Ovary (tissue), 9 donors: ENCODE measurements around the gene GABRB3. TPM values are rescaled to one million over a fixed set of nuclear protein-coding genes. Genes with fewer than 3 reads are reported as not detected.

Experiments
- DNase-seq, 5 donors: peaks; one replicate each; pipeline ENCODE4 v3.0.0-alpha.2; 2019 to 2020
- H3K27ac ChIP-seq, 2 donors: fragments of 200-600 bp; one replicate each; pipeline versions ENCODE4 v1.5.1 to v1.8.0; 2019 to 2022
- H3K27me3 ChIP-seq: fragments of 200-600 bp; one replicate; pipeline ENCODE4 v1.8.0; 2022
- H3K36me3 ChIP-seq: fragments of 200-600 bp; sonication (generic); one replicate; pipeline ENCODE4 v1.5.1; 2019
- H3K4me1 ChIP-seq: one replicate; pipeline ENCODE4 v1.8.1; 2013; ENCODE audit warnings: mild to moderate bottlenecking, moderate library complexity; ENCODE audit not compliant: insufficient read depth
- H3K4me3 ChIP-seq: fragments of 200-600 bp; sonication (generic); one replicate; pipeline ENCODE4 v1.5.1; 2017
- H3K9me3 ChIP-seq, 2 donors: fragments of 200-600 bp in 1 of 2; sonication (generic) in 1 of 2; one replicate each; pipeline versions ENCODE4 v1.5.1 to v1.8.1; 2013 to 2019; ENCODE audit warnings: mild to moderate bottlenecking in 1 of 2, moderate library complexity in 1 of 2
- EP300 ChIP-seq: sonication (generic); formaldehyde crosslinking; IDR thresholded peaks from one replicate; pipeline ENCODE4 v1.6.1; 2017; ENCODE audit warnings: antibody characterized with exemption
- POLR2A ChIP-seq: fragments of 450-650 bp; IDR thresholded peaks from one replicate; pipeline ENCODE4 v1.6.1; 2017; ENCODE audit warnings: antibody characterized with exemption, mild to moderate bottlenecking, moderate library complexity
- WGBS, 3 donors: extraction: QIAGEN DNeasy Blood & Tissue Kit in 1 of 3; methylation state at CpG; one replicate each; pipeline versions ENCODE4 v1.1.5 to v1.1.7; 2013 to 2017; 5-methylcytosine and 5-hydroxymethylcytosine counted together
- intact Hi-C, 4 donors: fragments of 100-400 bp; cut with DNase I; formaldehyde crosslinking; loops; one replicate each; pipeline versions ENCODE4 v1.11.0 to v1.15.1; 2022 to 2023
- polyA plus RNA-seq, 2 donors: library from polyadenylated mRNA; stranded (reverse); fragments of 200-250 nt in 1 of 2; fragments of 350-450 nt in 1 of 2; fragmentation: Illumina TruSeq in 1 of 2; extraction: RNeasy Lipid Tissue Mini Kit (QIAGEN cat#74804) in 1 of 2; gene quantifications; one replicate each; pipeline ENCODE4 v1.2.3, GENCODE V29; 2013 to 2014
- total RNA-seq, 7 donors: library from RNA; depleted of rRNA in 2 of 7; stranded (reverse); fragments of >200 nt in 2 of 7; fragmentation: NEBNext Ultra II Directional in 3 of 7; extraction: Animal tissue kit (Norgen Biotek cat#: 25700) in 3 of 7; gene quantifications; one replicate each; pipeline versions ENCODE4 v1.1.0 to v1.2.4, GENCODE V29; 2016 to 2023
- TF ChIP-seq, protein P1 (sequence below), 3 donors: fragments of 450-650 bp in 2 of 3; fragments of 200-600 bp in 1 of 3; IDR thresholded peaks; one replicate each; pipeline versions ENCODE4 v1.5.1 to v1.8.0; 2016 to 2022; ENCODE audit warnings: antibody characterized with exemption in 3 of 3, mild to moderate bottlenecking in 1 of 3
- donor health status: DM: no; HTN: no; CAD: no; lungs with moderate emphysema.
- donor health status: DM: no; HTN: no; CAD: no.
- donor health status: Bipolar disorder and iron deficiency.
- donor health status: DM: yes; HTN: yes; CAD: no.
- donor health status: DM: no; HTN: no; CAD: no.
- donor health status: DM: yes; HTN: yes; CAD: no.

The GABRB3 gene
- total and polyA plus RNA-seq, 9 donors, result 0.60 to 6.7 (median 3.0) TPM

GRCh38 chr15:26572602-26573350 is 200.1 kb downstream of the GABRB3 start:
- Histone ChIP-seq H3K9me3 (no peaks in the 10 kb centered on the region), H3K27me3 (no peaks in the 10 kb centered on the region), H3K27ac (no peak overlapping the region), H3K4me1 (no peaks in the 10 kb centered on the region), H3K36me3 (no peaks in the 10 kb centered on the region), H3K4me3 (no peak overlapping the region)
- intact Hi-C loops, result loop anchor here in 1 of 4 donors (5.0 kb wide), 1 partner anchor 180 kb away; no protein-coding TSS in a partner anchor
- TF ChIP-seq POLR2A, result no peak
- no peak for TF ChIP-seq EP300
- TF ChIP-seq, protein P1, sequence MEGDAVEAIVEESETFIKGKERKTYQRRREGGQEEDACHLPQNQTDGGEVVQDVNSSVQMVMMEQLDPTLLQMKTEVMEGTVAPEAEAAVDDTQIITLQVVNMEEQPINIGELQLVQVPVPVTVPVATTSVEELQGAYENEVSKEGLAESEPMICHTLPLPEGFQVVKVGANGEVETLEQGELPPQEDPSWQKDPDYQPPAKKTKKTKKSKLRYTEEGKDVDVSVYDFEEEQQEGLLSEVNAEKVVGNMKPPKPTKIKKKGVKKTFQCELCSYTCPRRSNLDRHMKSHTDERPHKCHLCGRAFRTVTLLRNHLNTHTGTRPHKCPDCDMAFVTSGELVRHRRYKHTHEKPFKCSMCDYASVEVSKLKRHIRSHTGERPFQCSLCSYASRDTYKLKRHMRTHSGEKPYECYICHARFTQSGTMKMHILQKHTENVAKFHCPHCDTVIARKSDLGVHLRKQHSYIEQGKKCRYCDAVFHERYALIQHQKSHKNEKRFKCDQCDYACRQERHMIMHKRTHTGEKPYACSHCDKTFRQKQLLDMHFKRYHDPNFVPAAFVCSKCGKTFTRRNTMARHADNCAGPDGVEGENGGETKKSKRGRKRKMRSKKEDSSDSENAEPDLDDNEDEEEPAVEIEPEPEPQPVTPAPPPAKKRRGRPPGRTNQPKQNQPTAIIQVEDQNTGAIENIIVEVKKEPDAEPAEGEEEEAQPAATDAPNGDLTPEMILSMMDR (IDR thresholded peaks at IDR 0.05), result no peak
- DNase-seq, result no peak
- 56 to 69% (median 61%) methylated on average over 5 of the region's 5 CpGs for WGBS, 3 donors

GRCh38 chr15:26571346-26571745 is 201.5 kb downstream of the GABRB3 start:
- Histone ChIP-seq H3K36me3 (no peaks in the 10 kb centered on the region), H3K4me1 (no peaks in the 10 kb centered on the region), H3K9me3 (no peaks in the 10 kb centered on the region), H3K27me3 (no peaks in the 10 kb centered on the region), H3K27ac (no peak overlapping the region), H3K4me3 (no peak overlapping the region)
- WGBS, 3 donors, result 65 to 81% (median 67%) methylated on average over 5 of the region's 5 CpGs
- TF ChIP-seq, protein P1 (IDR thresholded peaks at IDR 0.05), result no peak
- no peak for TF ChIP-seq POLR2A
- no peak for TF ChIP-seq EP300
- DNase-seq, result no peak
- intact Hi-C loops, result loop anchor here in 1 of 4 donors (5.0 kb wide), 1 partner anchor 179 kb away; no protein-coding TSS in a partner anchor

GRCh38 chr15:26565542-26565941 is 207.3 kb downstream of the GABRB3 start:
- H3K36me3 ChIP-seq, result no peaks in the 10 kb centered on the region
- H3K4me1 ChIP-seq, result no peaks in the 10 kb centered on the region
- DNase-seq, result no peak
- intact Hi-C loops, result no loop called here
- H3K4me3 ChIP-seq, result no peak overlapping the region
- 87 to 88% (median 88%) methylated on average over 6 of the region's 6 CpGs for WGBS, 3 donors
- H3K27me3 ChIP-seq, result no peaks in the 10 kb centered on the region
- no peak for TF ChIP-seq POLR2A
- TF ChIP-seq EP300, result no peak
- H3K9me3 ChIP-seq, result no peaks in the 10 kb centered on the region
- H3K27ac ChIP-seq, result no peak overlapping the region

- Histone ChIP-seq H3K4me3 (no peak overlapping the region), H3K36me3 (no peaks in the 10 kb centered on the region), H3K9me3 (no peaks in the 10 kb centered on the region), H3K27me3 (no peaks in the 10 kb centered on the region), H3K4me1 (no peaks in the 10 kb centered on the region), H3K27ac (no peak overlapping the region)
- intact Hi-C loops, result no loop called here
- DNase-seq, result no peak
- TF ChIP-seq EP300 (no peak), POLR2A (no peak)
- TF ChIP-seq, protein P1 (IDR thresholded peaks at IDR 0.05), result no peak
- 75 to 84% (median 81%) methylated on average over 6 of the region's 6 CpGs for WGBS, 3 donors
These were observed 208.5 kb downstream of the GABRB3 start for GRCh38 chr15:26564361-26564760.

- Histone ChIP-seq H3K27ac (no peak overlapping the region), H3K9me3 (no peaks in the 10 kb centered on the region), H3K27me3 (no peaks in the 10 kb centered on the region), H3K36me3 (no peaks in the 10 kb centered on the region), H3K4me3 (no peak overlapping the region), H3K4me1 (no peaks in the 10 kb centered on the region)
- DNase-seq, result no peak
- intact Hi-C loops, result no loop called here
- no peak for TF ChIP-seq EP300
- no peak for TF ChIP-seq POLR2A
- TF ChIP-seq, protein P1 (IDR thresholded peaks at IDR 0.05), result no peak
- WGBS, 3 donors, result 88 to 92% (median 88%) methylated on average over 2 of the region's 2 CpGs
These were observed 210.5 kb downstream of the GABRB3 start for GRCh38 chr15:26562336-26562735.
